Nephron progenitor cell (in vitro differentiated cells): ENCODE measurements around the gene CNGA2.
"Not testable (repeated sequence)": the region's sequence is repeated elsewhere in the genome, so short reads cannot be mapped to it uniquely, and the experiment has no call there.

Source experiments
- DNase-seq: peaks from one replicate; pipeline ENCODE4 v3.0.0; 2021
- H3K27ac Mint-ChIP-seq: 2 replicates; pipeline ENCODE4 v1.8.0; 2021; ENCODE audit warnings: mild to moderate bottlenecking, moderate library complexity, mixed read lengths
- H3K27me3 Mint-ChIP-seq: 2 replicates; pipeline ENCODE4 v1.8.0; 2021; ENCODE audit warnings: mild to moderate bottlenecking, low read depth, mixed read lengths; ENCODE audit not compliant: poor library complexity
- H3K36me3 Mint-ChIP-seq: 2 replicates; pipeline ENCODE4 v1.8.0; 2021; ENCODE audit warnings: low read depth, mixed read lengths
- H3K4me1 Mint-ChIP-seq: 2 replicates; pipeline ENCODE4 v1.8.0; 2021; ENCODE audit warnings: mixed read lengths
- H3K4me3 Mint-ChIP-seq: 2 replicates; pipeline ENCODE4 v1.8.0; 2021; ENCODE audit warnings: mild to moderate bottlenecking, moderate library complexity, mixed read lengths
- H3K9me3 Mint-ChIP-seq: 2 replicates; pipeline ENCODE4 v1.8.0; 2021; ENCODE audit warnings: mild to moderate bottlenecking, moderate library complexity, mixed read lengths
- TF ChIP-seq, protein P1 (sequence below): fragments of 200-600 bp; sonication (generic); IDR thresholded peaks from 2 replicates; pipeline ENCODE4 v1.5.0; 2021; ENCODE audit warnings: antibody characterized with exemption

The CNGA2 gene

DNA sequence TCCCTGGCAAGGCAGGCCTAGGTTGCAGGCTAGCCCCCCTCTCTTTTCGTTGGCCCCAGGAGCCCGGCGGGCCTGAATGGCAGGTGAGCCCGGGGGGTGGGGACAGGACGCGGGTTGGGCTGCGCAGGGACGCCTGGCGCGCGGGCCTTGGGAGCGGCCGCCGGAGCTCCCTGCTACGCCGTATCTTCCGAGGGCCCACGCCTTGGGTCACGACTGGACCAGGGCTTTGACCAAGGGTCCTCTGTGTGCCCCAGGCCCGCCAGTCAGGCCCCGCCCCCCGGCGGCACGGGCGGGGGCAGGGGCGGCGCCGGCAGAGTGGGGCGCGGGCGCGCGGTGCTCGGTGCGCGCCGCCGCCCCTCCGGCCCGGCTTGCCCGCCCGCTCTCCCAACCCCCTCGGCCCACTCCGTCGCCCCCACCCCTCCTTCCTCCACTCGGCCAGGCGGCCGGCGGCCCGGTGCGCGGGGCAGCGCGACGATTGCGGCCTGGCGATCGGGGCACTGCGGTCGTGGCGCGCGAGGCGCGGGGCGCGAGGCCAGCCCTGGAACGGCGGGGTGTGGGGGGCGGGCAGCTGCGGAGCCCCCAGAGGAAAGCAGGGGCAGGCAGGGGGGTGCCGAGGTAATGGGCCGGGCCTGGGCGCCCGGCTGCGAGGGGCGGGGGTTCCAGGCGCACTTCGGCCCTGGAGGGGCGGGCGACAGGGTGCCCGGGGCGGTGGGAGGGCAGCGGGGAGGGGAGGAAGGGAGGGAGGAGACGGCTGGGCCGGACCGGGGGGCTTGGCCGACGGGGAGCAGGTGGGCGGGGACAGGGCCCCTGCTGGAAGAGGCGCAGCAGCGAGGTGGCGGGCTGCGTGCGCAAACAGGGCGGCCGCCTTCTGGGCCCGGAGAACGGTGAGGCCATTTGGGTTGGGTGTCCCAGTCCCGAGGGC, 39.6 kb upstream of the CNGA2 start, which contains the start of gene PRRG3:
PRRG3 (plus strand) TSS at position 798 of the 922 bp plus-strand sequence. CDS start 3,357 bp downstream, outside the sequence.
- peaks cover 16% of the 10 kb centered on the region for H3K4me1 Mint-ChIP-seq
- TF ChIP-seq, protein P1, sequence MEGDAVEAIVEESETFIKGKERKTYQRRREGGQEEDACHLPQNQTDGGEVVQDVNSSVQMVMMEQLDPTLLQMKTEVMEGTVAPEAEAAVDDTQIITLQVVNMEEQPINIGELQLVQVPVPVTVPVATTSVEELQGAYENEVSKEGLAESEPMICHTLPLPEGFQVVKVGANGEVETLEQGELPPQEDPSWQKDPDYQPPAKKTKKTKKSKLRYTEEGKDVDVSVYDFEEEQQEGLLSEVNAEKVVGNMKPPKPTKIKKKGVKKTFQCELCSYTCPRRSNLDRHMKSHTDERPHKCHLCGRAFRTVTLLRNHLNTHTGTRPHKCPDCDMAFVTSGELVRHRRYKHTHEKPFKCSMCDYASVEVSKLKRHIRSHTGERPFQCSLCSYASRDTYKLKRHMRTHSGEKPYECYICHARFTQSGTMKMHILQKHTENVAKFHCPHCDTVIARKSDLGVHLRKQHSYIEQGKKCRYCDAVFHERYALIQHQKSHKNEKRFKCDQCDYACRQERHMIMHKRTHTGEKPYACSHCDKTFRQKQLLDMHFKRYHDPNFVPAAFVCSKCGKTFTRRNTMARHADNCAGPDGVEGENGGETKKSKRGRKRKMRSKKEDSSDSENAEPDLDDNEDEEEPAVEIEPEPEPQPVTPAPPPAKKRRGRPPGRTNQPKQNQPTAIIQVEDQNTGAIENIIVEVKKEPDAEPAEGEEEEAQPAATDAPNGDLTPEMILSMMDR, result no peak
- H3K27ac Mint-ChIP-seq, result no peak within 1 kb of the TSS
- peak; percentile 59 for DNase-seq
- peak within 1 kb of the TSS; percentile 84 for H3K4me3 Mint-ChIP-seq
- H3K36me3 Mint-ChIP-seq, result no peaks in the 10 kb centered on the region
- peaks cover 45% of the 10 kb centered on the region for H3K9me3 Mint-ChIP-seq
- H3K27me3 Mint-ChIP-seq, result peaks cover 35% of the 10 kb centered on the region

DNA sequence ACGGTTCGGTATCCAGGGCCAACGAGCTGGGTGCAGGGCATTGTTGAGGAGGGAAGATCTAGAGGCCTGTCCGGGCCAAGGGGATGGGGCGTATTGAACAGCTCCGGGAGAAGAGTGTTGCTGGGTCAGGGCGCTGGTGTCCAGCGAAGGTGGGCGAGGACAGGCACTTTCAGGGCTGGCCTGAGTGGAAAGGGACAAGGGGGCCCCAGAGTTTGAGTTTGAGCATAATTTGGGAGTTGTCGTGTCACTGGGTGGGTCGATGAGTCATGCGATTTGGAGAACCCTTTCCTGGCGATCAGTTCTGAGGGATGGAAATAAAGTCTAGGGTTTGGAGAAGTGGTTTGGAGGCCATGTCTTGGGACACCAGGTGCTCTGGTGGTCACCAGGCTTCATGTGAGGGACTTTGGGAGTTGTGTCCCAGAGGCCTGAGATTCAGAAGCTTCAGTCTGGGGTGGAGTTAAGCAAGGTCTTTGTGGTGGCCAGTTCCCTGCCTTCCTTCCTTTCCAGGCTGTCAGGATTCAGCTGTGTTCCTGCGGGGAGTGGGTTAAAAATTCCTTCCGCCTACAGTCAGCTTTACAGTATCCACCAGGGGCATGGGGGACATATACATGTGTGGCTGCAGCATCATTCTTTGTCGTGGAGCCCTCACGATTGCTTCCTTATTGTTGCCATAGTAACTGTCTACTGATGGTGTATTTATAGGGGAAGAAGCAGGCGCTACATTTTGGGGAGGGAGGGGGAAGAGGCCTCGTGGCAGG, 38.8 kb upstream of the CNGA2 start:
- Mint-ChIP-seq H3K36me3 (no peaks in the 10 kb centered on the region), H3K4me1 (peaks cover 16% of the 10 kb centered on the region), H3K4me3 (peak overlapping the region; percentile 84), H3K27me3 (peaks cover 35% of the 10 kb centered on the region), H3K27ac (no peak overlapping the region), H3K9me3 (peaks cover 47% of the 10 kb centered on the region)
- TF ChIP-seq, protein P1, result no peak
- no peak for DNase-seq

DNA sequence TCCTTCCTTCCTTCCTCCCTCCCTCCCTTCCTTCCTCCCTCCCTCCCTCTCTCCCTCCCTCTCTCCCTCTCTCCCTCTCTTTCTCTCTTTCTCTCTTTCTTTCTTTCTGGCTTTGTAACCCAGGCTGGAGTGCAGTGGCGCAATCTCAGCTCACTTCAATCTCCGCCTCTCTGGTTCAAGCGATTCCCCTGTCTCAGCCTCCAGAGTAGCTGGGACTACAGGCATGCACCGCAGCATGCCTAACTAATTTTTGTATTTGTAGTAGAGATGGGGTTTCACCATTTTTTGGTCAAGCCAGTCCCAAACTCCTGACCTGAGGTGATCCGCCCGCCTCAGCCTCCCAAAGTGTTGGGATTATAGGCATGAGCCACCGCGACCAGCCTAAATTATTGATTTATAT, 37.5 kb upstream of the CNGA2 start:
- Mint-ChIP-seq H3K27me3 (peaks cover 35% of the 10 kb centered on the region), H3K4me1 (peaks cover 16% of the 10 kb centered on the region), H3K9me3 (peaks cover 49% of the 10 kb centered on the region)
- H3K4me3 Mint-ChIP-seq, H3K27ac Mint-ChIP-seq, DNase-seq, H3K36me3 Mint-ChIP-seq: not testable (repeated sequence)

DNA sequence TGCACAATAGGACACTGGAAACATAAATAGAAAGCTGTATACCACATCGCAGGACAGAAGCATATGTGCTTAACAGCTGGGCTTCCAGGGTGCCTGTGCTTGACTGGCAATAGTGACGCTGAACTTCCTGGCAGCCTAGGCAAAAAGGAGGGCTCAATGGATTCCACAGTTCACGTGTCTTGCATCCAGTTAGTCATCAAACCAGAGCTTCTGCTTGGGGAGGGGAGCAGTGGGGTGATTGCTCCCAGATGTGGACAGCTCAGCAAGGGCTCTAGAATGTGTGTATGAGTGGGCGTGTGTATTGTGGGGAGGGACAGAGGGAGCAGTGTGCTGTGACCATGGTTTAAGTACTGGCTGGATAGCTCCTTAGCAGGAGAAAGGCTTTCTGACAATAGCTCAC, 37.0 kb upstream of the CNGA2 start:
- Mint-ChIP-seq H3K27ac (no peak overlapping the region), H3K9me3 (peaks cover 52% of the 10 kb centered on the region), H3K36me3 (no peaks in the 10 kb centered on the region), H3K27me3 (peaks cover 35% of the 10 kb centered on the region), H3K4me3 (no peak overlapping the region), H3K4me1 (peaks cover 16% of the 10 kb centered on the region)
- DNase-seq, result no peak
- TF ChIP-seq, protein P1, result no peak

DNA sequence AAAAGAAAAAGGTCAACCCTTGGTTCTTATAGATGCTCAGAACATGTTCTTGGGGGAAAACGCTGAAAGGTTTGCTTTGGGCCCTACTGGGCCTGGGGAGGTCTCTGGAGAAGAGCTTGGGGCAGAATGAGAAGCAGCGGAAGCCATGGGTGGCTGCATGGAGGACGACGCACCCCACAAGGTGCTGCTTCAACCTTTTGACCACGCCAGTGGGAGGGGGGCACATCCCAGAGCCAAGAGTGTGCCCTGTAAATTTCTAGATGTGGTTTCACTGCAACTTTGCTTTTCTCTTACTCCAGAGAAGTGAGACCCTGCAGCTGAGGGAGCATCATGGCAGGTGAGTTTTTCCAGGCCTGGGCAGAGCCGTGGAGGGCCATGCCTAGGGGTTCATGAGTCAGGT, 36.1 kb upstream of the CNGA2 start:
- TF ChIP-seq, protein P1, result no peak
- Mint-ChIP-seq H3K9me3 (peaks cover 54% of the 10 kb centered on the region), H3K4me1 (peaks cover 16% of the 10 kb centered on the region), H3K4me3 (no peak overlapping the region), H3K36me3 (no peaks in the 10 kb centered on the region), H3K27ac (no peak overlapping the region), H3K27me3 (peaks cover 32% of the 10 kb centered on the region)
- no peak for DNase-seq

DNA sequence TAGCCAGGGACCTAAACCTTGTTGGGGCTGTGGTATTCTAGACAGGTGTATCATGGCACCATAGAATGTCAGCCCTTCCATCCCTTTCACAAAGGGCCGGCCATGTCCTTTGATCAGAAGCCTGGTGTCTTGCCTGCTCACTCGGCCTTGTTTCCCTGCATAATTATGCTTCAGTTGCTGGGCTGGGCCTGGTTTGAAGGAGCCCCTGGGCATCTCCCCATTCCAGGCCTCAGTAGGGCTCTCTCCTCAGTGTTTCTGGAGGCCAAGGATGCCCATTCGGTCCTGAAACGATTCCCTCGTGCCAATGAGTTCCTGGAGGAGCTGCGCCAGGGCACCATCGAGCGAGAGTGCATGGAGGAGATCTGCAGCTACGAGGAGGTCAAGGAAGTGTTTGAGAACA, 34.8 kb upstream of the CNGA2 start:
- Mint-ChIP-seq H3K36me3 (no peaks in the 10 kb centered on the region), H3K4me1 (peaks cover 21% of the 10 kb centered on the region), H3K9me3 (peaks cover 56% of the 10 kb centered on the region), H3K27ac (no peak overlapping the region), H3K4me3 (no peak overlapping the region), H3K27me3 (peaks cover 23% of the 10 kb centered on the region)
- DNase-seq, result no peak
- TF ChIP-seq, protein P1, result no peak
